ENCODE results near the gene PXK.
A peak's percentile ranks its signal among the peaks of the same experiment; 100 is the strongest.

PXK gene

DNA sequence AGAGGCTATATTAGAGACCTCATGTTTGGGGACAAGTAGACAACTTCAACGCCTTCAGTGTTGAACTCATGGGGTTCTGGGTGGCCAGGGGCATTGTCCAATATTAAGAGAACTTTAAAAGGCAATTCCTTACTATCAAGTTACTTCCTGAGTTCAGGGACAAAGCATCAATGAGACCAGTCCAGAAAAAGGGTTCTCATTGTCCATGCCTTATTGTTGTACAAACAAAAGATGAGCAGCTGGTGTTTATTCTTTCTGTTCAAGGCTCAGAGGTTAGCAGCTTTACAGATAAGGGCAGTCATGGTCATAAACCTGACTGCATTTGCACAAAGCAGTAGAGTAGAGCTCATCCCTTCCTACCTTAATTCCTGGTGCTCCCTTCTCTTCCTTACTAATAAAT lies 119.5 kb downstream of the PXK start:
- H3K4me3 ChIP-seq (ENCODE audit: low read depth, low read length), result no peak overlapping the region
- TF ChIP-seq, protein P1, sequence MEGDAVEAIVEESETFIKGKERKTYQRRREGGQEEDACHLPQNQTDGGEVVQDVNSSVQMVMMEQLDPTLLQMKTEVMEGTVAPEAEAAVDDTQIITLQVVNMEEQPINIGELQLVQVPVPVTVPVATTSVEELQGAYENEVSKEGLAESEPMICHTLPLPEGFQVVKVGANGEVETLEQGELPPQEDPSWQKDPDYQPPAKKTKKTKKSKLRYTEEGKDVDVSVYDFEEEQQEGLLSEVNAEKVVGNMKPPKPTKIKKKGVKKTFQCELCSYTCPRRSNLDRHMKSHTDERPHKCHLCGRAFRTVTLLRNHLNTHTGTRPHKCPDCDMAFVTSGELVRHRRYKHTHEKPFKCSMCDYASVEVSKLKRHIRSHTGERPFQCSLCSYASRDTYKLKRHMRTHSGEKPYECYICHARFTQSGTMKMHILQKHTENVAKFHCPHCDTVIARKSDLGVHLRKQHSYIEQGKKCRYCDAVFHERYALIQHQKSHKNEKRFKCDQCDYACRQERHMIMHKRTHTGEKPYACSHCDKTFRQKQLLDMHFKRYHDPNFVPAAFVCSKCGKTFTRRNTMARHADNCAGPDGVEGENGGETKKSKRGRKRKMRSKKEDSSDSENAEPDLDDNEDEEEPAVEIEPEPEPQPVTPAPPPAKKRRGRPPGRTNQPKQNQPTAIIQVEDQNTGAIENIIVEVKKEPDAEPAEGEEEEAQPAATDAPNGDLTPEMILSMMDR (IDR thresholded peaks at IDR 0.05; ENCODE audit: low read depth, low read length, missing control alignments), result no peak
- no peak for DNase-seq (ENCODE audit: low read depth)

GRCh38 chr3:58459160-58459559 lies 126.5 kb downstream of the PXK start:
- TF ChIP-seq, protein P1 (IDR thresholded peaks at IDR 0.05; ENCODE audit: low read depth, low read length, missing control alignments), result no peak
- no peak overlapping the region for H3K4me3 ChIP-seq (ENCODE audit: low read depth, low read length)
- DNase-seq (ENCODE audit: low read depth), result no peak

- H3K4me3 ChIP-seq (ENCODE audit: low read depth, low read length), result no peak overlapping the region
- TF ChIP-seq, protein P1 (IDR thresholded peaks at IDR 0.05; ENCODE audit: low read depth, low read length, missing control alignments), result no peak
- DNase-seq (ENCODE audit: low read depth), result no peak
These were observed 130.1 kb downstream of the PXK start for GRCh38 chr3:58462829-58463180.

- no peak overlapping the region for H3K4me3 ChIP-seq (ENCODE audit: low read depth, low read length)
- DNase-seq (ENCODE audit: low read depth), result peak; percentile 22
These were observed 130.7 kb downstream of the PXK start for GRCh38 chr3:58463181-58463941.

DNA sequence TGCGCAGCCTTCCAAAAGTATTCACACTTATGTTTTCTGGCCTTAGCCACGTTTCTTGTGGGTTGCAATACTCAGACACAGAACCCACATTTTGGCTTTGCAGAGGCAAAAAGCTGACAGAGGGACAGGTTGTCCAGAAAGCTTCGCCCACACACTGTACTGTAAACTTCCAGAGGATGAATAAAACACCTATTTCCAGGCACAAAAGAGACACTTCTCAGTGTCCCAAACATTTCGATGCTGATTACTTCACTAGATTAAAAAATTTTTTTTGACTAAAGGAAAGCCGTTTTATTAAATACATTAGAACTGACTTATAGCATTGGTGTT lies 131.2 kb downstream of the PXK start:
- DNase-seq (ENCODE audit: low read depth), result no peak
- H3K4me3 ChIP-seq (ENCODE audit: low read depth, low read length), result no peak overlapping the region
- TF ChIP-seq, protein P1 (IDR thresholded peaks at IDR 0.05; ENCODE audit: low read depth, low read length, missing control alignments), result no peak

More at GRCh38 chr3:58463181-58463941, 130.7 kb downstream of the PXK start:
- TF ChIP-seq, protein P1 (IDR thresholded peaks at IDR 0.05; ENCODE audit: low read depth, low read length, missing control alignments), result peak; percentile 95

DNA sequence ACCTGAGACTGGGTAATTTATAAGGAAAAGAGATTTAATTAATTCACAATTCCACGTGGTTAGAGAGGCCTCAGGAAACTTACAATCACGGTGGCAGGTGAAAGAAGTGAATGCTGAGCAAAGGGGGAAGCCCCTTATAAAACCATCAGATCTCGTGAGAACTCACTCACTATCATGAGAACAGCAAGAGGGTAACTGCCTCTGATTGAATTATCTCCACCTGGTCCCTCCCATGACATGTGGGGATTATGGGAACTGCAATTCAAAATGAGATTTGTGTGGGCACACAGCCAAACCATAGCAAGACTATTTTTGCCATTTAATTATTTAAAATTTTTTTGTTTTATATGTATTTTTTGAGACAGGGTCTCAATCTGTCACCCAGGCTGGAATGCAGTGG lies 132.2 kb downstream of the PXK start:
- no peak for DNase-seq (ENCODE audit: low read depth)
- TF ChIP-seq, protein P1 (IDR thresholded peaks at IDR 0.05; ENCODE audit: low read depth, low read length, missing control alignments), result no peak
- no peak overlapping the region for H3K4me3 ChIP-seq (ENCODE audit: low read depth, low read length)

DNA sequence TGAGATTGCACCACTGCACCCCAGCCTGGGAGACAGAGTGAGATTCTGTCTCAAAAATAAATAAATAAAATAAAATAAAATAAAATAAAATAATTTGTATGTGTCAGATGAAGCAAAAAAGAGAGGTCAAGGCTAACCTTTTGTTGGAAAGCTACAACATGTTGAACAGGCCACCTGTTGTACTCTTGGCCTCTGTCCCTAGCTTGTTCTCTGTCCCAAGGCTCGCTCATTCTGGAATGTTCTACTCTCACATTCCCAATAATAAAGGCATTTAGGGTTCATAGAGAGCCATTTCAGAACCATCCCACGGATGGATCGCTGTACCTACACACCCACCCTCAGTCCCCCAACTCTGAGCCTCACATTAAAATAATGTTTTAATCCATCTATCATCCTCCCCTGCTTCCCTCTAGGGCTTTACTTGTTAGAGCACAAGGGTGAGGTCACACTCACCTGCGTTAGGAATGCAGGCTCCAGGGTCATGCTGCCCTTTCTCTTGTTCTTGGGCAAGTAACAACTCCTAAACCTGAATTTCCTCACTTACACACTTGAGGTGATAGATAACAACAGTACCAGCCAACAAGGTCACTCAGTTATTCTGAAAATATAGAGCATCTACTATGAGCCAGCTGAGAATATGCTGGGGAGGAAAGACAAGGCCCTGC lies 134.3 kb downstream of the PXK start:
- no peak overlapping the region for H3K4me3 ChIP-seq (ENCODE audit: low read depth, low read length)
- TF ChIP-seq, protein P1 (IDR thresholded peaks at IDR 0.05; ENCODE audit: low read depth, low read length, missing control alignments), result no peak
- DNase-seq (ENCODE audit: low read depth), result no peak
